SK-N-SH treated with all-trans-retinoic acid at 6 μM for 48 hours (cell line): ENCODE results near the gene ARHGAP26.

ENCODE experiments used
- ATAC-seq: fragments of 200-7000 bp; cut with Tn5 transposase; 3 replicates; pipeline ENCODE4 v1.9.1; 2020; ENCODE audit warnings: mild to moderate bottlenecking, moderate library complexity
- ARNTL ChIP-seq: fragments of 450-650 bp; formaldehyde crosslinking; IDR thresholded peaks from 2 replicates; pipeline ENCODE4 v1.5.0; 2020; ENCODE audit warnings: low read depth, mild to moderate bottlenecking, moderate library complexity, borderline replicate concordance
- BACH2 ChIP-seq: fragments of 250-450 bp; sonication (Bioruptor Pico); IDR thresholded peaks from 2 replicates; pipeline ENCODE4 v1.9.0; 2021; ENCODE audit warnings: mild to moderate bottlenecking, borderline replicate concordance
- CSDC2 ChIP-seq: fragments of 250-450 bp; sonication (Bioruptor Pico); IDR thresholded peaks from 2 replicates; pipeline ENCODE4 v1.5.0; 2020; ENCODE audit warnings: mild to moderate bottlenecking, moderate library complexity
- ISL1 ChIP-seq: fragments of 250-450 bp; sonication (Bioruptor Pico); IDR thresholded peaks from 2 replicates; pipeline ENCODE4 v2.1.2; 2022; ENCODE audit warnings: mild to moderate bottlenecking, moderate library complexity
- OSR1 ChIP-seq: fragments of 250-450 bp; sonication (Bioruptor Pico); IDR thresholded peaks from 2 replicates; pipeline ENCODE4 v1.8.0; 2022; ENCODE audit warnings: moderate library complexity, mild to moderate bottlenecking, inconsistent platforms
- PPARA ChIP-seq: fragments of 250-450 bp; sonication (Bioruptor Pico); IDR thresholded peaks from 2 replicates; pipeline ENCODE4 v1.5.0; 2020; ENCODE audit warnings: mild to moderate bottlenecking, borderline replicate concordance
- RARB ChIP-seq: fragments of 250-450 bp; sonication (Bioruptor Pico); IDR thresholded peaks from 2 replicates; pipeline ENCODE4 v1.8.0; 2021; ENCODE audit warnings: mild to moderate bottlenecking, moderate library complexity
- SNAI2 ChIP-seq: fragments of 250-450 bp; sonication (Bioruptor Pico); IDR thresholded peaks from 2 replicates; pipeline ENCODE4 v1.5.0; 2020; ENCODE audit warnings: mild to moderate bottlenecking, moderate library complexity
- TOX ChIP-seq: fragments of 250-450 bp; sonication (Bioruptor Pico); IDR thresholded peaks from 2 replicates; pipeline ENCODE4 v1.8.0; 2021; ENCODE audit warnings: mild to moderate bottlenecking, moderate library complexity, borderline replicate concordance
- ZC3H10 ChIP-seq: fragments of 250-450 bp; sonication (Bioruptor Pico); IDR thresholded peaks from 2 replicates; pipeline ENCODE4 v1.5.1; 2021; ENCODE audit warnings: mild to moderate bottlenecking, moderate library complexity
- ZFP3 ChIP-seq: fragments of 250-450 bp; sonication (Bioruptor Pico); IDR thresholded peaks from 2 replicates; pipeline ENCODE4 v1.5.0; 2020; ENCODE audit warnings: mild to moderate bottlenecking, moderate library complexity
- ZFP30 ChIP-seq: fragments of 450-650 bp; formaldehyde crosslinking; IDR thresholded peaks from 2 replicates; pipeline ENCODE4 v1.5.0; 2022; ENCODE audit warnings: mild to moderate bottlenecking, moderate library complexity
- ZNF565 ChIP-seq: fragments of 450-650 bp; formaldehyde crosslinking; conservative IDR thresholded peaks from 2 replicates; pipeline ENCODE4 v1.5.0; 2020; ENCODE audit warnings: low read depth, mild to moderate bottlenecking, moderate library complexity
- ZNF8 ChIP-seq: fragments of 450-650 bp; formaldehyde crosslinking; IDR thresholded peaks from 2 replicates; pipeline ENCODE4 v1.5.0; 2020; ENCODE audit warnings: mild to moderate bottlenecking, moderate library complexity
- TF ChIP-seq, protein P1 (sequence below): fragments of 250-450 bp; sonication (Bioruptor Pico); IDR thresholded peaks from 2 replicates; pipeline ENCODE4 v1.5.1; 2020; ENCODE audit warnings: low read depth, mild to moderate bottlenecking, moderate library complexity
- TF ChIP-seq, protein P2 (sequence below): fragments of 250-450 bp; sonication (Bioruptor Pico); IDR thresholded peaks from 2 replicates; pipeline ENCODE4 v1.8.0; 2021; ENCODE audit warnings: low read depth, mild to moderate bottlenecking, moderate library complexity, borderline replicate concordance
- TF ChIP-seq, protein P3 (sequence below): fragments of 250-450 bp; sonication (Bioruptor Pico); IDR thresholded peaks from 2 replicates; pipeline ENCODE4 v1.5.0; 2020; ENCODE audit warnings: mild to moderate bottlenecking, moderate library complexity
- TF ChIP-seq, protein P4 (sequence below): fragments of 250-450 bp; sonication (Bioruptor Pico); IDR thresholded peaks from 2 replicates; pipeline ENCODE4 v1.5.1; 2021; ENCODE audit warnings: mild to moderate bottlenecking, moderate library complexity
- TF ChIP-seq, protein P5 (sequence below): fragments of 250-450 bp; sonication (Bioruptor Pico); IDR thresholded peaks from 2 replicates; pipeline ENCODE4 v1.8.0; 2020; ENCODE audit warnings: mild to moderate bottlenecking, moderate library complexity, borderline replicate concordance

ARHGAP26 gene

DNA sequence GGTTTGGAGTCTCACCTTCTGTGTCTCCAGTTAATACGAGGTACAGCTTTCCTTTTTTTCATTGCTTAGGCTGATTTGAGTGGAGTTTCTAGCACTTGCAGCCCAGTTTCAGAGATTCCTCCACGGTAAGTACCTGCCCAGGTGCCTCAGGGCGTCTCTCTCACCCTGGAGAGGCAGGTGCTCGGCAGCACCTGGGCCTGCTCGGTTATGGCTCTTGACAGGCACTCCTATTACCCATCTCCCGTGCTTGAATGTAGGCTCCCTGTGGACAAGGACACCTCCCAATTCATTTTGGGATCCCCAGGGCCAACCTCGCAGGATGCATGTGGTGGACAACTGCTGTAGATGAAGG is 489.1 kb downstream of the ARHGAP26 start:
- TF ChIP-seq ISL1 (CRISPR knock-in tag) (no peak), ZC3H10 (CRISPR knock-in tag) (no peak), CSDC2 (no peak), ZNF8 (no peak), BACH2 (no peak), ZFP30 (no peak), ZFP3 (CRISPR knock-in tag) (no peak), SNAI2 (CRISPR knock-in tag) (no peak), OSR1 (CRISPR knock-in tag) (no peak), ZNF565 (CRISPR knock-in tag) (no peak)
- TF ChIP-seq, protein P1, sequence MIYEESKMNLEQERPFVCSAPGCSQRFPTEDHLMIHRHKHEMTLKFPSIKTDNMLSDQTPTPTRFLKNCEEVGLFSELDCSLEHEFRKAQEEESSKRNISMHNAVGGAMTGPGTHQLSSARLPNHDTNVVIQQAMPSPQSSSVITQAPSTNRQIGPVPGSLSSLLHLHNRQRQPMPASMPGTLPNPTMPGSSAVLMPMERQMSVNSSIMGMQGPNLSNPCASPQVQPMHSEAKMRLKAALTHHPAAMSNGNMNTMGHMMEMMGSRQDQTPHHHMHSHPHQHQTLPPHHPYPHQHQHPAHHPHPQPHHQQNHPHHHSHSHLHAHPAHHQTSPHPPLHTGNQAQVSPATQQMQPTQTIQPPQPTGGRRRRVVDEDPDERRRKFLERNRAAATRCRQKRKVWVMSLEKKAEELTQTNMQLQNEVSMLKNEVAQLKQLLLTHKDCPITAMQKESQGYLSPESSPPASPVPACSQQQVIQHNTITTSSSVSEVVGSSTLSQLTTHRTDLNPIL (CRISPR knock-in tag), result no peak
- TF ChIP-seq, protein P2, sequence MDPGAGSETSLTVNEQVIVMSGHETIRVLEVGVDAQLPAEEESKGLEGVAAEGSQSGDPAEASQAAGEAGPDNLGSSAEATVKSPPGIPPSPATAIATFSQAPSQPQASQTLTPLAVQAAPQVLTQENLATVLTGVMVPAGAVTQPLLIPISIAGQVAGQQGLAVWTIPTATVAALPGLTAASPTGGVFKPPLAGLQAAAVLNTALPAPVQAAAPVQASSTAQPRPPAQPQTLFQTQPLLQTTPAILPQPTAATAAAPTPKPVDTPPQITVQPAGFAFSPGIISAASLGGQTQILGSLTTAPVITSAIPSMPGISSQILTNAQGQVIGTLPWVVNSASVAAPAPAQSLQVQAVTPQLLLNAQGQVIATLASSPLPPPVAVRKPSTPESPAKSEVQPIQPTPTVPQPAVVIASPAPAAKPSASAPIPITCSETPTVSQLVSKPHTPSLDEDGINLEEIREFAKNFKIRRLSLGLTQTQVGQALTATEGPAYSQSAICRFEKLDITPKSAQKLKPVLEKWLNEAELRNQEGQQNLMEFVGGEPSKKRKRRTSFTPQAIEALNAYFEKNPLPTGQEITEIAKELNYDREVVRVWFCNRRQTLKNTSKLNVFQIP (CRISPR knock-in tag), result no peak
- TF ChIP-seq, protein P3, sequence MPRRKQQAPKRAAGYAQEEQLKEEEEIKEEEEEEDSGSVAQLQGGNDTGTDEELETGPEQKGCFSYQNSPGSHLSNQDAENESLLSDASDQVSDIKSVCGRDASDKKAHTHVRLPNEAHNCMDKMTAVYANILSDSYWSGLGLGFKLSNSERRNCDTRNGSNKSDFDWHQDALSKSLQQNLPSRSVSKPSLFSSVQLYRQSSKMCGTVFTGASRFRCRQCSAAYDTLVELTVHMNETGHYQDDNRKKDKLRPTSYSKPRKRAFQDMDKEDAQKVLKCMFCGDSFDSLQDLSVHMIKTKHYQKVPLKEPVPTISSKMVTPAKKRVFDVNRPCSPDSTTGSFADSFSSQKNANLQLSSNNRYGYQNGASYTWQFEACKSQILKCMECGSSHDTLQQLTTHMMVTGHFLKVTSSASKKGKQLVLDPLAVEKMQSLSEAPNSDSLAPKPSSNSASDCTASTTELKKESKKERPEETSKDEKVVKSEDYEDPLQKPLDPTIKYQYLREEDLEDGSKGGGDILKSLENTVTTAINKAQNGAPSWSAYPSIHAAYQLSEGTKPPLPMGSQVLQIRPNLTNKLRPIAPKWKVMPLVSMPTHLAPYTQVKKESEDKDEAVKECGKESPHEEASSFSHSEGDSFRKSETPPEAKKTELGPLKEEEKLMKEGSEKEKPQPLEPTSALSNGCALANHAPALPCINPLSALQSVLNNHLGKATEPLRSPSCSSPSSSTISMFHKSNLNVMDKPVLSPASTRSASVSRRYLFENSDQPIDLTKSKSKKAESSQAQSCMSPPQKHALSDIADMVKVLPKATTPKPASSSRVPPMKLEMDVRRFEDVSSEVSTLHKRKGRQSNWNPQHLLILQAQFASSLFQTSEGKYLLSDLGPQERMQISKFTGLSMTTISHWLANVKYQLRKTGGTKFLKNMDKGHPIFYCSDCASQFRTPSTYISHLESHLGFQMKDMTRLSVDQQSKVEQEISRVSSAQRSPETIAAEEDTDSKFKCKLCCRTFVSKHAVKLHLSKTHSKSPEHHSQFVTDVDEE (CRISPR knock-in tag), result no peak
- TF ChIP-seq, protein P4, sequence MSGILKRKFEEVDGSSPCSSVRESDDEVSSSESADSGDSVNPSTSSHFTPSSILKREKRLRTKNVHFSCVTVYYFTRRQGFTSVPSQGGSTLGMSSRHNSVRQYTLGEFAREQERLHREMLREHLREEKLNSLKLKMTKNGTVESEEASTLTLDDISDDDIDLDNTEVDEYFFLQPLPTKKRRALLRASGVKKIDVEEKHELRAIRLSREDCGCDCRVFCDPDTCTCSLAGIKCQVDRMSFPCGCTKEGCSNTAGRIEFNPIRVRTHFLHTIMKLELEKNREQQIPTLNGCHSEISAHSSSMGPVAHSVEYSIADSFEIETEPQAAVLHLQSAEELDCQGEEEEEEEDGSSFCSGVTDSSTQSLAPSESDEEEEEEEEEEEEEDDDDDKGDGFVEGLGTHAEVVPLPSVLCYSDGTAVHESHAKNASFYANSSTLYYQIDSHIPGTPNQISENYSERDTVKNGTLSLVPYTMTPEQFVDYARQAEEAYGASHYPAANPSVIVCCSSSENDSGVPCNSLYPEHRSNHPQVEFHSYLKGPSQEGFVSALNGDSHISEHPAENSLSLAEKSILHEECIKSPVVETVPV, result no peak
- TF ChIP-seq, protein P5, sequence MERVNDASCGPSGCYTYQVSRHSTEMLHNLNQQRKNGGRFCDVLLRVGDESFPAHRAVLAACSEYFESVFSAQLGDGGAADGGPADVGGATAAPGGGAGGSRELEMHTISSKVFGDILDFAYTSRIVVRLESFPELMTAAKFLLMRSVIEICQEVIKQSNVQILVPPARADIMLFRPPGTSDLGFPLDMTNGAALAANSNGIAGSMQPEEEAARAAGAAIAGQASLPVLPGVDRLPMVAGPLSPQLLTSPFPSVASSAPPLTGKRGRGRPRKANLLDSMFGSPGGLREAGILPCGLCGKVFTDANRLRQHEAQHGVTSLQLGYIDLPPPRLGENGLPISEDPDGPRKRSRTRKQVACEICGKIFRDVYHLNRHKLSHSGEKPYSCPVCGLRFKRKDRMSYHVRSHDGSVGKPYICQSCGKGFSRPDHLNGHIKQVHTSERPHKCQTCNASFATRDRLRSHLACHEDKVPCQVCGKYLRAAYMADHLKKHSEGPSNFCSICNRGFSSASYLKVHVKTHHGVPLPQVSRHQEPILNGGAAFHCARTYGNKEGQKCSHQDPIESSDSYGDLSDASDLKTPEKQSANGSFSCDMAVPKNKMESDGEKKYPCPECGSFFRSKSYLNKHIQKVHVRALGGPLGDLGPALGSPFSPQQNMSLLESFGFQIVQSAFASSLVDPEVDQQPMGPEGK (CRISPR knock-in tag), result no peak
- no peak for ATAC-seq

DNA sequence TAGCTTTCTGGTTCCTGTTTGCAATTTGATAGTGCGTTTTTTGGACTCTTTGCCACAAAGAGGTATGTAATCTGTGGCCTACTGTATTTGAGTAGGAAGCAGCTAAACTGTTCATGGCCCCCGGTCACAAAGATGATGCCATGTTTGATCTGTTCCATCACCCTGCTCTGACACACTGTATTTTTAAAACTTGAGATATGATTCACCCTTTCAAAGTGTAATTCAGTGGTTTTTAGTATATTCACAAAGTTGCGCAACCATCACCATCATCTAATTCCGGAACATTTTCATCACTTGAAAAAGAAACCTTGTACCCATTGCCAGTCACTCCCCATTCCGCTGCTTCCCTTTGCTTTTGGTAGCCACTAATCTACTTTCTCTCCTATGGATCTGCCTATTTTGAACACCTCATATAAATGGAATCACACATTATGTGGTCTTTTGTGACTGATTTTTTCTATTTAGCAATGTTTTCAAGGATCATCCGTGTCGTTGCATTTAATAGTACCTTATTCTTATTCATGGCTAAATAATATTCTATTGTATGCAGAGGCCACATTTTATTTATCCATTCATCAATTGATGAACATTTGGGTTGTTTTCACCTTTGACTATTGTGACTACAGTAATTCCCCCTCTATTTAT is 491.7 kb downstream of the ARHGAP26 start:
- ATAC-seq, result no peak
- TF ChIP-seq CSDC2, result no peak
- TF ChIP-seq, protein P5 (CRISPR knock-in tag), result no peak
- TF ChIP-seq RARB (CRISPR knock-in tag), result no peak

DNA sequence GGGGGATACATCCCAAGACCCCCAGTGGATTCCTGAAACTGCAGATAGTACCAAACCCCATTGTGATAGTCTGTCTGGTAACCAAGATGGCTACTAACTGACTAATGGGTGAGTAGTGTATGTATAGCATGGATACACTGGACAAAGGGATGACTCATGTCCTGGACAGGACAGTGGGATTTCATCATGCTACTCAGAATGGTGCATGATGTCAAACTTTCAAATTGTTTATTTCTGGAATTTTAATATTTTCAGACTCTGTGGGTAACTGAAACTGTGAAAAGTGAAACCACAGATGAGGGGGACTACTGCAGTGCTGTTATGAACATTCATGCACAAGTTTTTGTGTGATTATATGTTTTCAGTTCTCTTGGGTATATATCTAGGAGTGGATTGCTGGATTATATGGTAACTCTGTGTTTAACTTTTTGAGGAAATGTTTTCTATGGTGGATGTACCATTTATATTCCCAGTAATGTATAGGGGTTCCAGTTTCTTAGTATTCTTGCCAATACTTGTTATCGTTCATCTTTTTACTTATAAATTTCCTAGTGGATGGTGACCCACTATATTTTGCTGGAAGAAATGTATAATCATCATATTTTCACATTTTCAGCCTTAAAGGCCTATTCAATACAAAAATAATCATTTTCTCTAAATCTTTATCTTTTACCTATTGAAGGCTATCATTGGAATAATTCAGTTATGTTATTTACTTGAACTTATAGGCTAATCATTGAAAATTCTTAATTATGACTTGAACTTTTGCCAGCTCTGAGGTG is 492.4 kb downstream of the ARHGAP26 start:
- ATAC-seq, result peak; percentile 75
- no peak for TF ChIP-seq ISL1 (CRISPR knock-in tag)
- no peak for TF ChIP-seq PPARA (CRISPR knock-in tag)
- TF ChIP-seq, protein P4, result no peak
- TF ChIP-seq BACH2, result no peak
- TF ChIP-seq ARNTL (CRISPR knock-in tag), result no peak
- TF ChIP-seq, protein P3 (CRISPR knock-in tag), result no peak
- no peak for TF ChIP-seq ZNF8
- TF ChIP-seq OSR1 (CRISPR knock-in tag), result no peak
- no peak for TF ChIP-seq TOX (CRISPR knock-in tag)
